ENCODE measurements around the gene CRTC3. TPM values are rescaled to one million over a fixed set of nuclear protein-coding genes. Genes with fewer than 3 reads are reported as not detected.

Gene CRTC3
- total and polyA plus RNA-seq, 2 of the 4 experiments (the other 2 are of a cell fraction) = 4.7 to 14.8 TPM

- dilution Hi-C loops (cut with HindIII; ENCODE audit: low sequenced_read_pairs, unreplicated experiment) (no loop called here), intact Hi-C loops (cut with micrococcal nuclease) (no loop called here), in situ Hi-C loops (cut with MboI; ENCODE audit: low sequenced_read_pairs) (no loop called here)
- Histone ChIP-seq H2BK15ac (ENCODE audit: low read depth, low read length) (no peak overlapping the region), H3K4me3 (ENCODE audit: insufficient read depth, low read depth, low read length) (no peak overlapping the region), H3K79me1 (ENCODE audit: low read depth in 1 of 2, low read length in 2 of 2) (peaks cover under 1 to 6% of the 10 kb centered on the region in 2 experiments; a peak in 3 of 4 replicates), H3K56ac (ENCODE audit: extremely low read depth, insufficient read depth, low read length) (no peak overlapping the region), H2BK20ac (ENCODE audit: low read depth, low read length) (no peak overlapping the region), H2BK120ac (ENCODE audit: low read depth, low read length) (no peak overlapping the region), H3K23ac (ENCODE audit: low read depth, low read length) (no peak overlapping the region), H3K36me3 (ENCODE audit: control insufficient read depth, insufficient read depth, low read length) (peaks cover 26% of the 10 kb centered on the region), H4K91ac (ENCODE audit: insufficient read depth, low read depth, low read length) (no peak overlapping the region), H3K4me2 (ENCODE audit: low read depth, low read length) (no peak overlapping the region), H3K9ac (ENCODE audit: low read depth, low read length) (no peak overlapping the region), H3K27me3 (ENCODE audit: control insufficient read depth, insufficient read depth, low read length) (no peaks in the 10 kb centered on the region), H2AK9ac (replicated peaks; ENCODE audit: low read depth, low read length, poor library complexity) (no peak overlapping the region), H3K18ac (ENCODE audit: low read depth, low read length) (no peak overlapping the region), H3K9me3 (ENCODE audit: control insufficient read depth, insufficient read depth, low read length) (no peaks in the 10 kb centered on the region), H2BK5ac (ENCODE audit: low read depth, low read length, poor library complexity, severe bottlenecking) (no peak overlapping the region), H3K4me1 (ENCODE audit: control insufficient read depth, insufficient read depth, low read length) (no peaks in the 10 kb centered on the region), H3K9me1 (ENCODE audit: insufficient read depth, low read length) (no peaks in the 10 kb centered on the region), H2AFZ (replicated peaks; ENCODE audit: low read length, poor library complexity) (no peak overlapping the region), H4K8ac (ENCODE audit: low read depth in 2 of 2, low read length in 2 of 2) (no peak overlapping the region), H2AK5ac (ENCODE audit: low read depth, low read length) (no peak overlapping the region), H3K4ac (ENCODE audit: low read depth, low read length) (no peak overlapping the region), H4K5ac (ENCODE audit: low read depth, low read length) (no peak overlapping the region), H3K14ac (replicated peaks; ENCODE audit: low read depth, low read length) (no peak overlapping the region), H3K27ac (ENCODE audit: insufficient read depth, low read length) (no peak overlapping the region), H4K20me1 (ENCODE audit: insufficient read depth, low read length) (no peaks in the 10 kb centered on the region)
- ChIA-PET CTCF (no interaction called here), POLR2A (ENCODE audit: unreplicated experiment) (no interaction called here)
- ATAC-seq (ENCODE audit: low read depth) (no peak), DNase-seq (no peak)
- no CpG with 5 or more reads among the region's 4 CpGs for WGBS, 2 experiments (ENCODE audit: extremely low coverage in 2 of 2, insufficient read length in 1 of 2)
- BruUV-seq (replicated peaks) = no TSS peak
- TF ChIP-seq MAZ (IDR thresholded peaks at IDR 0.05; ENCODE audit: borderline replicate concordance, low read depth, low read length) (no peak), CEBPB (IDR thresholded peaks at IDR 0.05; ENCODE audit: low read depth, low read length) (no peak), RAD21 (IDR thresholded peaks at IDR 0.05; ENCODE audit: low read length) (no peak), NFE2L2 (IDR thresholded peaks at IDR 0.05; ENCODE audit: low read depth, low read length) (no peak), CTCF (conservative IDR thresholded peaks at IDR 0.05; ENCODE audit: low read depth, low read length) (no peak), BHLHE40 (IDR thresholded peaks at IDR 0.05; ENCODE audit: low read depth, low read length) (no peak), RCOR1 (IDR thresholded peaks at IDR 0.05; ENCODE audit: insufficient replicate concordance, low read length) (no peak), SMC3 (IDR thresholded peaks at IDR 0.05; ENCODE audit: low read depth, low read length) (no peak), ELK1 (IDR thresholded peaks at IDR 0.05; ENCODE audit: borderline replicate concordance, low read depth, low read length) (no peak), MAFK (IDR thresholded peaks at IDR 0.05; ENCODE audit: low read depth, low read length) (no peak), FOS (IDR thresholded peaks at IDR 0.05; ENCODE audit: low read depth, low read length) (no peak), MXI1 (IDR thresholded peaks at IDR 0.05; ENCODE audit: borderline replicate concordance, low read depth, low read length) (no peak), POLR2A (IDR thresholded peaks at IDR 0.05; ENCODE audit: low read depth, low read length) (no peak), RFX5 (IDR thresholded peaks at IDR 0.05; ENCODE audit: low read depth, low read length) (no peak), CHD1 (IDR thresholded peaks at IDR 0.05; ENCODE audit: low read depth, low read length) (no peak)
- TF ChIP-seq, protein P1, sequence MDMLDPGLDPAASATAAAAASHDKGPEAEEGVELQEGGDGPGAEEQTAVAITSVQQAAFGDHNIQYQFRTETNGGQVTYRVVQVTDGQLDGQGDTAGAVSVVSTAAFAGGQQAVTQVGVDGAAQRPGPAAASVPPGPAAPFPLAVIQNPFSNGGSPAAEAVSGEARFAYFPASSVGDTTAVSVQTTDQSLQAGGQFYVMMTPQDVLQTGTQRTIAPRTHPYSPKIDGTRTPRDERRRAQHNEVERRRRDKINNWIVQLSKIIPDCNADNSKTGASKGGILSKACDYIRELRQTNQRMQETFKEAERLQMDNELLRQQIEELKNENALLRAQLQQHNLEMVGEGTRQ (IDR thresholded peaks at IDR 0.05; ENCODE audit: low read depth, low read length) = no peak
These were observed 27.8 kb upstream of the CRTC3 start for GRCh38 chr15:90501898-90502297.
